Lung (tissue), 16 donors: Measurements from ENCODE around the gene WDR45. TPM values are rescaled to one million over a fixed set of nuclear protein-coding genes. Genes with fewer than 3 reads are reported as not detected.
A peak's percentile ranks its signal among the peaks of the same experiment; 100 is the strongest.
"Not testable (repeated sequence)": the region's sequence is repeated elsewhere in the genome, so short reads cannot be mapped to it uniquely, and the experiment has no call there.

Source experiments
- ATAC-seq: fragments of 200-7000 bp; cut with Tn5 transposase; one replicate; pipeline ENCODE4 v1.9.1; 2020; ENCODE audit warnings: moderate number of reproducible peaks; ENCODE audit not compliant: insufficient read depth, low FRiP score
- DNase-seq, 3 donors: peaks; one replicate each; pipeline ENCODE4 v3.0.0-alpha.2; 2013 to 2017
- H3K27ac ChIP-seq, 2 donors: one replicate each; pipeline ENCODE4 v1.5.1; 2013; ENCODE audit warnings: mild to moderate bottlenecking in 2 of 2, moderate library complexity in 2 of 2, control low read depth in 1 of 2, inconsistent platforms in 1 of 2, low read depth in 1 of 2, low read length in 1 of 2
- H3K27me3 ChIP-seq, 3 donors: one replicate each; pipeline ENCODE4 v1.5.1; 2013; ENCODE audit warnings: low read length in 2 of 3; ENCODE audit not compliant: control insufficient read depth in 3 of 3, insufficient read depth in 3 of 3
- H3K36me3 ChIP-seq, 4 donors: one replicate each; pipeline ENCODE4 v1.5.1; 2013; ENCODE audit warnings: low read length in 4 of 4, mild to moderate bottlenecking in 1 of 4, moderate library complexity in 1 of 4; ENCODE audit not compliant: control insufficient read depth in 4 of 4, insufficient read depth in 4 of 4
- H3K4me1 ChIP-seq, 5 donors: one replicate each; pipeline ENCODE4 v1.5.1; 2013; ENCODE audit warnings: low read length in 5 of 5, mild to moderate bottlenecking in 2 of 5, moderate library complexity in 1 of 5; ENCODE audit not compliant: control insufficient read depth in 5 of 5, insufficient read depth in 5 of 5
- H3K4me3 ChIP-seq: one replicate; pipeline ENCODE4 v1.5.1; 2013; ENCODE audit warnings: mild to moderate bottlenecking, control low read depth, moderate library complexity
- H3K9ac ChIP-seq, 2 donors: one replicate each; pipeline ENCODE4 v1.5.1; 2013; ENCODE audit warnings: low read length in 2 of 2, control low read depth in 1 of 2; ENCODE audit not compliant: insufficient read depth in 1 of 2
- H3K9me3 ChIP-seq, 4 donors: one replicate each; pipeline ENCODE4 v1.5.1; 2013; ENCODE audit warnings: low read length in 3 of 4, mild to moderate bottlenecking in 1 of 4, moderate library complexity in 1 of 4; ENCODE audit not compliant: control insufficient read depth in 4 of 4, insufficient read depth in 3 of 4
- WGBS, 2 donors: extraction: QIAGEN DNeasy Blood & Tissue Kit; methylation state at CpG; one replicate each; pipeline ENCODE4 v1.1.7; 2013; 5-methylcytosine and 5-hydroxymethylcytosine counted together
- long read RNA-seq, 5 donors: transcript quantifications; one replicate each; lab custom pipeline, GENCODE V29; 2026
- polyA plus RNA-seq, 2 donors: library from polyadenylated mRNA; stranded (reverse); fragments of 200-250 nt; gene quantifications; one replicate each; pipeline ENCODE4 v1.2.1, GENCODE V29; 2013
- total RNA-seq, 2 donors: library from RNA; depleted of rRNA in 1 of 2; stranded (reverse); fragments of >200 nt in 1 of 2; gene quantifications; one replicate each; pipeline ENCODE4 v1.2.1, GENCODE V29; 2014 to 2021
- TF ChIP-seq, protein P1 (sequence below): IDR thresholded peaks from 2 replicates; pipeline ENCODE4 v1.5.1; 2012; ENCODE audit warnings: mild to moderate bottlenecking; ENCODE audit errors: control extremely low read depth, extremely low read depth
- donor health status: control.
- donor health status: control.
- donor health status: Bipolar disorder and iron deficiency.
- donor health status: healthy.
- donor health status: DM: yes; HTN: yes; CAD: no.

Gene WDR45
- total RNA-seq (10 to 100 TPM; 48.1 to 71.4 TPM), polyA plus RNA-seq (10 to 100 TPM; 58.5 to 70.1 TPM)
- long read RNA-seq, donor 1, transcript WDR45-207 (11 exons, 1,639 nt): major isoform, 9 of 14 reads
- long read RNA-seq, donor 1, partial matches to known transcripts: 0 of 14 reads
- long read RNA-seq, donor 1, other reads (novel, unspliced or antisense): 0 of 14 reads
- long read RNA-seq, donor 2, partial matches to known transcripts: 0 of 6 reads
- long read RNA-seq, donor 2, other reads (novel, unspliced or antisense): 0 of 6 reads
- long read RNA-seq, donor 3, transcript WDR45-207 (11 exons, 1,639 nt): major isoform, 5 of 7 reads
- long read RNA-seq, donor 3, partial matches to known transcripts: 0 of 7 reads
- long read RNA-seq, donor 3, other reads (novel, unspliced or antisense): 0 of 7 reads
- long read RNA-seq, donor 4, partial matches to known transcripts: 0 of 5 reads
- long read RNA-seq, donor 4, other reads (novel, unspliced or antisense): 0 of 5 reads
- long read RNA-seq, donor 5, transcript WDR45-207 (11 exons, 1,639 nt): major isoform, 9 of 12 reads
- long read RNA-seq, donor 5, partial matches to known transcripts: 0 of 12 reads
- long read RNA-seq, donor 5, other reads (novel, unspliced or antisense): 0 of 12 reads

GRCh38 chrX:49079489-49080428 is at the start of gene WDR45:
Gene WDR45 (minus strand): TSS chrX:49079887. CDS start chrX:49078095, 1,792 bp downstream.
- TF ChIP-seq, protein P1, sequence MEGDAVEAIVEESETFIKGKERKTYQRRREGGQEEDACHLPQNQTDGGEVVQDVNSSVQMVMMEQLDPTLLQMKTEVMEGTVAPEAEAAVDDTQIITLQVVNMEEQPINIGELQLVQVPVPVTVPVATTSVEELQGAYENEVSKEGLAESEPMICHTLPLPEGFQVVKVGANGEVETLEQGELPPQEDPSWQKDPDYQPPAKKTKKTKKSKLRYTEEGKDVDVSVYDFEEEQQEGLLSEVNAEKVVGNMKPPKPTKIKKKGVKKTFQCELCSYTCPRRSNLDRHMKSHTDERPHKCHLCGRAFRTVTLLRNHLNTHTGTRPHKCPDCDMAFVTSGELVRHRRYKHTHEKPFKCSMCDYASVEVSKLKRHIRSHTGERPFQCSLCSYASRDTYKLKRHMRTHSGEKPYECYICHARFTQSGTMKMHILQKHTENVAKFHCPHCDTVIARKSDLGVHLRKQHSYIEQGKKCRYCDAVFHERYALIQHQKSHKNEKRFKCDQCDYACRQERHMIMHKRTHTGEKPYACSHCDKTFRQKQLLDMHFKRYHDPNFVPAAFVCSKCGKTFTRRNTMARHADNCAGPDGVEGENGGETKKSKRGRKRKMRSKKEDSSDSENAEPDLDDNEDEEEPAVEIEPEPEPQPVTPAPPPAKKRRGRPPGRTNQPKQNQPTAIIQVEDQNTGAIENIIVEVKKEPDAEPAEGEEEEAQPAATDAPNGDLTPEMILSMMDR: no peak

DNA sequence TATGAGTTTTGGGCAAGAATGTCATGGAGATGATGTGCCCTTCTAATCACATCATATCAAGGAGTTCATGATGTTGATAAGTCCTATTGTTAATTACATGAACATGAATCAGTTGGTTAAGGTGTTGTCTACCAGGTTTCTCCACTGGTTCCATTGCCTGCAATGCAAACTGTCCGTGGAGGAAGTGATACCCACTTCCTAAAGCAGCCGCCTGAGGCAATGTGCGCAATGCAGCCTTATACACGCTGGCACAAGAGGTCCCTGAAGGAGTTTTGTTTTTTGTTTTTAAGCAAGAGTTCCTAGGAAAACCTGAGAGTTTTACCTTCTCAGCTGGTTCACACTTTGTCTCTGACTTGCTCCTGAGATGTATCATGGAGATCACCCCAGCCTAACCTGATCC is 49.7 kb upstream of the WDR45 start:
- Histone ChIP-seq H3K36me3 (no peaks in the 10 kb centered on the region), H3K27me3 (no peaks in the 10 kb centered on the region), H3K9ac (no peak overlapping the region), H3K4me1 (no peaks in the 10 kb centered on the region), H3K4me3 (no peak overlapping the region), H3K9me3 (peaks cover 0 to 2% (median 0%) of the 10 kb centered on the region in 4 donors), H3K27ac (no peak overlapping the region)
- TF ChIP-seq, protein P1: no peak
- WGBS, 2 donors: 59 to 61% methylated on average over 4 of the region's 4 CpGs
- ATAC-seq: no peak
- no peak for DNase-seq

More at GRCh38 chrX:49079489-49080428, at the start of gene WDR45:
- peaks cover 0 to 7% (median 0%) of the 10 kb centered on the region in 5 donors for H3K4me1 ChIP-seq
- H3K27me3 ChIP-seq: no peaks in the 10 kb centered on the region
- peaks cover 0 to 14% (median 4%) of the 10 kb centered on the region in 4 donors for H3K36me3 ChIP-seq
- DNase-seq (peak; percentile 77 to 85 (median 78)), ATAC-seq (peak; percentile 92)
- WGBS, 2 donors: 1 to 35% methylated on average over 37 to 55 of the region's 55 CpGs
- H3K9me3 ChIP-seq: peaks cover 0 to 2% (median 0%) of the 10 kb centered on the region in 4 donors
- H3K9ac ChIP-seq: peak within 1 kb of the TSS; percentile 66 to 79
- H3K27ac ChIP-seq: peak within 1 kb of the TSS; percentile 95 to 97
- H3K4me3 ChIP-seq: peak within 1 kb of the TSS; percentile 61

- not testable (repeated sequence) for H3K9ac ChIP-seq, H3K27ac ChIP-seq, DNase-seq, H3K9me3 ChIP-seq, H3K36me3 ChIP-seq, H3K4me3 ChIP-seq, ATAC-seq, H3K27me3 ChIP-seq, H3K4me1 ChIP-seq
- 54 to 78% methylated on average over 11 to 13 of the region's 13 CpGs for WGBS, 2 donors
Observed at GRCh38 chrX:49127742-49128258, 48.1 kb upstream of the WDR45 start.
